ENCODE measurements around the gene ATRIP.
"Not testable (repeated sequence)": the region's sequence is repeated elsewhere in the genome, so short reads cannot be mapped to it uniquely, and the experiment has no call there.

ATRIP gene

GRCh38 chr3:48446425-48447193 is at the start of gene ATRIP:
Gene ATRIP (plus strand): TSS chr3:48446737. CDS start chr3:48446846, 109 bp downstream.
- DNase-seq = peak; percentile 77

- no peak for DNase-seq
Observed at GRCh38 chr3:48397767-48398681, 48.5 kb upstream of the ATRIP start.

GRCh38 chr3:48398701-48399386 is 47.7 kb upstream of the ATRIP start:
- no peak for DNase-seq

DNA sequence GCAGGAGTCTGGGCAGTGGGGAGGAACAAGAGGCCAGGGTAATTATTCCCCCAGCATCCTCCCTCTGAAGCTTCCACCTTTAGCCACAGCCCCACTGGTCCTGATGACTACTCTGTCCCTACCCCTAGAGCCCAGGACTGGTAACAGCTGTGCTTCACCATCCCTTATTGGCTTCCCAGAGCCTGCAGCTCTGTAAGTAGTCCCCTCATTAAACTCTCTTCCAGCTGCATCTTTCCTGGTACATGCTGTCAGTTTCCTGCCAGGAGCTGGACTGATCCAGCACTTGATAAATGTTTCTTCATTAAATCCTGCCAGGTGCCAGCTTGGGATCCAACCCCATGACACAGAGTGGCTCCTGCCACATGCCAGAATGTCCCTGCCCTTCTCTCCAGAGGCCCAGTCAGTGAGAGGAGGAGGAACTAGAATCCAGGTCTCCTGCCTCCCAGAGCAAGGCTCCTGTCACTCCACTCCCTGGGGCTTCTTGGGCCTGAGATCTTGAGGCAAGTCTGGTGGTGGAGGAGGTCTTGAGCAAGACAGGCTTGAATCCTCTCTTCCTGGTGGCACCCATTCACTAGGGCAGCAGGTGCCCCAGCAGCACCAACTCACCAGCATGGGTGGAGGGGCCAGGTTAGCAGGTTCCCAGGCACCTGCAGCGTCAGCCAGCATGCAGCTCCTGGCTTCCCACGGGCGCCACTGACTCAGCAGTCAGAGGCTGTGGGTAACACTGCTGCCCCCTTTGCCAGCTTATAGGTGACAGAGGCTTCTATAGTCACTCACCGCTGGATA is 47.0 kb upstream of the ATRIP start:
- DNase-seq = no peak

- DNase-seq = peak; percentile 53
Observed at GRCh38 chr3:48400824-48401433, 45.6 kb upstream of the ATRIP start.

DNA sequence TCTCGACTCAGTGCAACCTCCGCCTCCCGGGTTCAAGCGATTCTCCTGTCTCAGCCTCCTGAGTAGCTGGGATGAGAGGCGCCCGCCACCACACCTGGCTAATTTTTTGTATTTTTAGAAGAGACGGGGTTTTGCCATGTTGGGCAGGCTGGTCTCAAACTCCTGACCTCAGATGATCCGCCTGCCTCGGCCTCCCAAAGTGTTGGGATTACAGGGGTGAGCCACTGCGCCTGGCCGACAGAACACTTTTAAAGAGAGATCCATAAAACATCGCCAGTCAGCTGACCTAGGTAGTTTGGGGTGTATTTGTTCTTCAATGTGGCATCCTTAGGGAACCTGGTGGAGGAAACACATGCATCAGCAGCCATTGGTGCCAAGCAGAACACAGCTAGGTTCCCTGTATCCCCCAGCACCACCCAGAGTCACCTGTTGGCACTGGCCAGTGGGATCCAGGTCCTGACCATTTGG is 45.1 kb upstream of the ATRIP start:
- DNase-seq = not testable (repeated sequence)

- peak; percentile 83 for DNase-seq
Observed at GRCh38 chr3:48402281-48402732, 44.2 kb upstream of the ATRIP start.

- no peak for DNase-seq
Observed at GRCh38 chr3:48402907-48403306, 43.6 kb upstream of the ATRIP start.

GRCh38 chr3:48403533-48404439 is 42.8 kb upstream of the ATRIP start:
- DNase-seq = no peak

- DNase-seq = no peak
Observed at GRCh38 chr3:48404440-48405342, 41.8 kb upstream of the ATRIP start.

DNA sequence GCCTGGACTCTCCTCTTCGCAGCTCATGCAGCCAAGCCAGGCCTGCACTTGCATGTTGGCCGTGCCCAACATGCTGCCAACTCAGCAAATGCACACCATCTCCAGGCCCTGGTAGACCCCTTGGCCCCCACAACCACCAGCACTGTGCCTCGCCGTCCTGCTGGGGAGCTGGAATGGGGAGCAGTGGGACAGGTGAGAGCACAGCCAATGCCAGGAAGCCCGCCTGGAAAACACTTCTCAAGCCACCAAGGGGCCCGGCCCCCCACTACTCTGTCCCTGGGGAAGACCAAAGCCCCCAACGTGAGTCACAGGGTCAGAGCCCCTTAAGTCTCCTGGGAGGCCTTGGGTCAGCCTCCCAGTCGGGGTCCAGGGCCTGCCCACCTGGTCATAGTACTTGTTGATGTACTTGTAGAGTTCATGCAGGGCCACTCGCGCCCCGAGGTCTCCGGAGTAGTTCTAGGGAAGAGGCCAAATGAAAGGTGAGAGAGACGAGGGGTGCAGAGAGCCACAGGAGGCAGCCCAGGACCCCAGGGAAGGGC is 41.1 kb upstream of the ATRIP start:
- no peak for DNase-seq

DNA sequence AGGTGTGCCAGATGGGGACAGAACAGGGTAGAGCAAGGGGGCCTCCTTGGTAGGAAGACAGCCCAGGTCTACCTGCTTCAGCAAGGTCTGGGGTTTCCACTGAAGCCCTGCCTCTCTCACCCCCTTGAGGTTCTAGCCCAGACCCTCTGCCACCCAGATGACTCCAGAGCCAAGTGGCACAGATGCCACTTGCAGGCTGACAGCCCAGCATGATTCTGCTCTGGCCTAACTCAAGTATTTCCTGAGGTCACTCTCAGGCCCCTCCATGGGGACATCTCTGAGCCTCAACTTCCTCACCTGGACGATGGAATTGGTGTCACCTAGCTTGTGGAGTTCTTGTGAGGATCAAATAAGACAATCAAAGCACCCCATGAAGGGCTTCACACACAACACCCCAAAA is 40.6 kb upstream of the ATRIP start:
- DNase-seq = no peak

DNA sequence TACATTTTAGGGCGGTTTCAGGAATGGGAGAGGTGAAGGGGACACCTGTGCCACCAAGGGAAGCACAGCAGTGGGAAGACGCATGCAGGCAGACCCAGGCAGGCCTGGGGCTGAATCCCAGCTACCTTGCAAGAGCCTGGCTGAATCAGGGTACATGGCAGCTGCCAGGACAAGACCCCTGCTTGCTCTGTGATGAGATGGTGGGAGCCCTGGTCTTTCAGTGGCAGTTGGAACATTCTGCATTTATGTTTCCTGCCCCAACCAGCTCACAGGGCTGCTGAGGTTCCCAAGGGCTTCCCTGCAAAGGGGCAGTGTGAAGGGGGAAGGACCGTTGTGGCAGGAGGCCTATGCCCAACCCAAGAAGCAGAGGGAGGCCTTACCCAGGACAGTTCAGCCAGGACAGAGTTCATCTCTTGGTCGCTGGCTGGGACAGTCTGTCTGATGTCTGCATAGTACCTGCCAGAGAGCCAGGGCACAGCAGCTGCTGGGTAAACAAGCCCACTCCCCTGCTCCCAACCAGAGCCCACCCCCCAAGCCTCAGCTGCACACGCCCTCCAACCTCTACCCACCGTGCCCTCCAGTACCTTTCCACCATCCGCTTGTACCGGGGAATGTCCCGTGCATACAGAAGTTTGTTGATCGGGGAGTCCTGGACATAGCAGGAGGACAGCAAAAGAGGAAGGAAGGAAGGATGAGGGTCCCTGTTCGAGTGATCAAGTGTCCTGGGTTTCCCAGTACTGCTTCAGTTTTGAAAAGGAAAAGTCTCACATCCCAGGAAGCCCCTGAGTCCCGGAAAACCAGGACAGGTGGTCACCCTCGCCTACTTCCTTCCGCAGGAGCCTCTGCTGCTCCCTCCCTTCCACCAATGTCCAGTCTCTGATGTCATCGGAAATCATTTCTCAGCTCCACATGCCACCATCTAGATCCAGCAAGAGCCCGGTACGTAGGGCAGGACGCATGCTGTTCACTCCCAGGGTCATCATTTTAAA is 39.8 kb upstream of the ATRIP start:
- DNase-seq = no peak

DNA sequence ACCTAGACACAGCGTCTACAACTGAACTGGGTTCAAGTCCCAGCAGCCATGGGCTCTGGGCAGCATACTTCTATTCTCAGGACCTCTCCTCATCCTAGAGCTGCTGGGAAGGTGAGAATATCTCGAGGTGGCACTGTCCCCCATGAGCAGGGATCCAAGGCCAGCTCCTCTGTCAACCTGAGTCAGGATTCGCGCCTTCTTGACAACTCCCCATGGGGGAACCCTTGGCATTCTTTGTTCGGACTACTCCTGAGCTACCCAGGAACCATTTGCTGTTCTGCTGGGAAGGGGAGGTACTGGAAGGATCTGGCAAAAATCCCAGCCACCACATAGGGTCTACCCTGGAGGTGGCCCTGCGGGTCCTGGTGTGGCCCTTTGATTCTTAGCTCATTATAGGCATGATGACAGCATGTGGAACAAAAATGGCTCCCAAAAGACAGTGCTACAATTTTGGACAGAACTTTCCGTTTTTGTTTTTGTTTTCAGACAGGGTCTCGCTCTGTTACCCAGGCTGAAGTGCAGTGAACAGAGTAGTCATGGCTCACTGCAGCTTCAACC is 38.9 kb upstream of the ATRIP start:
- no peak for DNase-seq

DNA sequence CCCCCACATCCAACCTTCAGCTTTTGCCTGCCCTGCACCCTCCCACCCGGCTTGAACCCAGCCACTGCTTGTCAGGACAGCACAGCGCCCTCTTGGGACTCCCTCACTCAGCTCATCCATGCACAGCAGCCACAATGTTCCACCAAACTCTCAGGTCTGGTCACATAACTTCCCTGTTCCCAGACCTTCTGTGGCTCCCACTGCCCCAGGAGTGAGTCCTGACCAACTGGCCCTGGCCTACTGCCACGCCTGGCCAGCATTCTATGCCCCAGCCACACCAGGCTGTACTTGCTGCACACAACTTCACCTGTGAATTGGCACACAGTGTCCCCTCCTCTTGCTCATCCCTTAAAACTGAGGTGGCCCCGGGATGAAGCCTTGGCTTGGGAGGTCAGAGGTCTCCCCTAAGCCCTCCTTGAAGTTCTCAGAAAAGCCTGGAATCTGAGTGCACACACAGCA is 37.7 kb upstream of the ATRIP start:
- DNase-seq = no peak

- no peak for DNase-seq
Observed at GRCh38 chr3:48409291-48410201, 37.0 kb upstream of the ATRIP start.

Measured in fibroblast of skin of right quadriceps (primary cell).